Mesenchymal stem cell (in vitro differentiated cells and primary cell): Measurements from ENCODE around the gene ARAP2.

Experiments used
- DNase-seq: peaks from one replicate; pipeline ENCODE4 v3.0.0-alpha.2; 2013
- H2AFZ ChIP-seq: one replicate; pipeline ENCODE4 v1.6.1; 2013; ENCODE audit warnings: low read depth, mild to moderate bottlenecking, control low read depth, inconsistent platforms, low read length, moderate library complexity
- H2AK5ac ChIP-seq: 2 replicates; pipeline ENCODE4 v1.6.1; 2013; ENCODE audit warnings: low read length, moderate library complexity, mild to moderate bottlenecking, inconsistent platforms; ENCODE audit not compliant: severe bottlenecking
- H2BK120ac ChIP-seq: one replicate; pipeline ENCODE4 v1.6.1; 2013; ENCODE audit warnings: low read depth, mild to moderate bottlenecking, inconsistent platforms, low read length, moderate library complexity
- H2BK12ac ChIP-seq, 2 experiments: one replicate each; pipeline ENCODE4 v1.6.1; 2013; ENCODE audit warnings: inconsistent platforms in 2 of 2, low read length in 2 of 2, mild to moderate bottlenecking in 2 of 2, moderate library complexity in 2 of 2, control low read depth in 1 of 2
- H2BK15ac ChIP-seq: one replicate; pipeline ENCODE4 v1.6.1; 2013; ENCODE audit warnings: mild to moderate bottlenecking, low read depth, inconsistent platforms; ENCODE audit not compliant: poor library complexity, severe bottlenecking
- H2BK5ac ChIP-seq: 2 replicates; pipeline ENCODE4 v1.6.1; 2013; ENCODE audit warnings: low read depth, mild to moderate bottlenecking, low read length, control low read depth, inconsistent platforms; ENCODE audit not compliant: poor library complexity, severe bottlenecking
- H3K14ac ChIP-seq, 2 experiments: one replicate each; pipeline ENCODE4 v1.6.1; 2013; ENCODE audit warnings: inconsistent platforms in 2 of 2, low read length in 2 of 2, control low read depth in 1 of 2, mild to moderate bottlenecking in 1 of 2, moderate library complexity in 1 of 2
- H3K18ac ChIP-seq, 2 experiments: one replicate each; pipeline ENCODE4 v1.6.1; 2013; ENCODE audit warnings: inconsistent platforms in 2 of 2, low read length in 2 of 2, control low read depth in 1 of 2, low read depth in 1 of 2, mild to moderate bottlenecking in 1 of 2
- H3K23ac ChIP-seq, 2 experiments: one replicate each; pipeline ENCODE4 v1.6.1; 2013; ENCODE audit warnings: inconsistent platforms in 2 of 2, low read length in 2 of 2, mild to moderate bottlenecking in 2 of 2, moderate library complexity in 2 of 2, control low read depth in 1 of 2
- H3K27ac ChIP-seq: 2 replicates; pipeline ENCODE4 v1.5.1; 2013; ENCODE audit warnings: mild to moderate bottlenecking, moderate library complexity, low read length, control low read depth, inconsistent platforms; ENCODE audit not compliant: poor library complexity, severe bottlenecking
- H3K27me3 ChIP-seq, 2 experiments: 2 replicates each; pipeline versions ENCODE4 v1.6.1 to v1.7.0; 2013; ENCODE audit warnings: low read length in 2 of 2, mild to moderate bottlenecking in 2 of 2, moderate library complexity in 2 of 2, control low read depth in 1 of 2, inconsistent platforms in 1 of 2; ENCODE audit not compliant: control insufficient read depth in 1 of 2, insufficient read depth in 1 of 2
- H3K36me3 ChIP-seq, 2 experiments: 2 replicates each; pipeline versions ENCODE4 v1.6.1 to v1.7.0; 2013; ENCODE audit warnings: low read length in 2 of 2, control low read depth in 1 of 2, inconsistent platforms in 1 of 2, low read depth in 1 of 2, mild to moderate bottlenecking in 1 of 2; ENCODE audit not compliant: insufficient read depth in 2 of 2, control insufficient read depth in 1 of 2
- H3K4ac ChIP-seq, 2 experiments: one replicate each; pipeline ENCODE4 v1.6.1; 2013; ENCODE audit warnings: inconsistent platforms in 2 of 2, low read length in 2 of 2, mild to moderate bottlenecking in 2 of 2, moderate library complexity in 2 of 2, control low read depth in 1 of 2, low read depth in 1 of 2
- H3K4me1 ChIP-seq: 2 replicates; pipeline ENCODE4 v1.6.1; 2013; ENCODE audit warnings: low read depth, low read length, control low read depth; ENCODE audit not compliant: control insufficient read depth, insufficient read depth
- H3K4me2 ChIP-seq: 2 replicates; pipeline ENCODE4 v1.6.1; 2013; ENCODE audit warnings: low read length, mild to moderate bottlenecking, inconsistent platforms; ENCODE audit not compliant: poor library complexity, severe bottlenecking
- H3K4me3 ChIP-seq, 2 experiments: 2 replicates each; pipeline versions ENCODE4 v1.5.1 to v1.7.0; 2013; ENCODE audit warnings: low read length in 2 of 2, mild to moderate bottlenecking in 2 of 2, control low read depth in 1 of 2, low read depth in 1 of 2; ENCODE audit not compliant: insufficient read depth in 1 of 2
- H3K79me1 ChIP-seq: replicated peaks from 2 replicates; pipeline ENCODE4 v1.6.1; 2013; ENCODE audit warnings: mild to moderate bottlenecking, control low read depth, low read length, inconsistent platforms; ENCODE audit not compliant: poor library complexity, severe bottlenecking
- H3K9ac ChIP-seq: 2 replicates; pipeline ENCODE4 v1.7.0; 2013; ENCODE audit warnings: mild to moderate bottlenecking, low read length, moderate library complexity
- H3K9me3 ChIP-seq: 2 replicates; pipeline ENCODE4 v1.7.0; 2013; ENCODE audit warnings: mild to moderate bottlenecking, low read length; ENCODE audit not compliant: control insufficient read depth
- H4K8ac ChIP-seq: one replicate; pipeline ENCODE4 v1.6.1; 2013; ENCODE audit warnings: inconsistent platforms, mild to moderate bottlenecking, low read length, moderate library complexity
- H4K91ac ChIP-seq: one replicate; pipeline ENCODE4 v1.6.1; 2013; ENCODE audit warnings: mild to moderate bottlenecking, low read length, inconsistent platforms
- WGBS: methylation state at CpG from one replicate; pipeline ENCODE4 v1.1.7; 2013; ENCODE audit warnings: mixed read lengths; 5-methylcytosine and 5-hydroxymethylcytosine counted together

The ARAP2 gene

GRCh38 chr4:36288731-36289426 lies 44.6 kb upstream of the ARAP2 start:
- Histone ChIP-seq H2BK15ac (no peak overlapping the region), H3K4ac (no peak overlapping the region), H3K23ac (no peak overlapping the region), H4K91ac (no peak overlapping the region), H2BK120ac (no peak overlapping the region), H4K8ac (no peak overlapping the region), H2BK5ac (no peak overlapping the region), H2AK5ac (no peak overlapping the region), H3K27ac (no peak overlapping the region), H3K36me3 (no peaks in the 10 kb centered on the region), H3K27me3 (no peaks in the 10 kb centered on the region), H3K9ac (no peak overlapping the region), H3K79me1 (no peaks in the 10 kb centered on the region), H2AFZ (no peak overlapping the region), H3K9me3 (no peaks in the 10 kb centered on the region), H3K18ac (no peak overlapping the region), H3K4me3 (no peak overlapping the region), H3K4me2 (no peak overlapping the region), H3K14ac (no peak overlapping the region), H3K4me1 (no peaks in the 10 kb centered on the region), H2BK12ac (no peak overlapping the region)
- 100% methylated on average over 1 of the region's 2 CpGs for WGBS
- DNase-seq = no peak

- H3K36me3 ChIP-seq = no peaks in the 10 kb centered on the region
- H3K4me1 ChIP-seq = no peaks in the 10 kb centered on the region
- H3K23ac ChIP-seq = no peak overlapping the region
- no peak overlapping the region for H3K4me2 ChIP-seq
- H3K9ac ChIP-seq = no peak overlapping the region
- H2BK120ac ChIP-seq = no peak overlapping the region
- no peak overlapping the region for H2AFZ ChIP-seq
- H2BK12ac ChIP-seq = no peak overlapping the region
- H3K18ac ChIP-seq = no peak overlapping the region
- no peak overlapping the region for H2AK5ac ChIP-seq
- no peak overlapping the region for H3K4me3 ChIP-seq
- H2BK5ac ChIP-seq = no peak overlapping the region
- H2BK15ac ChIP-seq = no peak overlapping the region
- H3K27me3 ChIP-seq = no peaks in the 10 kb centered on the region
- no peak overlapping the region for H3K4ac ChIP-seq
- H4K91ac ChIP-seq = no peak overlapping the region
- H4K8ac ChIP-seq = no peak overlapping the region
- no peaks in the 10 kb centered on the region for H3K79me1 ChIP-seq
- DNase-seq = no peak
- no peaks in the 10 kb centered on the region for H3K9me3 ChIP-seq
- WGBS = 98% methylated on average over 2 of the region's 4 CpGs
- H3K27ac ChIP-seq = no peak overlapping the region
- no peak overlapping the region for H3K14ac ChIP-seq
Observed at GRCh38 chr4:36286481-36286871, 42.2 kb upstream of the ARAP2 start.

- Histone ChIP-seq H3K4me3 (no peak overlapping the region), H3K27me3 (no peaks in the 10 kb centered on the region), H3K9ac (no peak overlapping the region), H3K18ac (no peak overlapping the region), H4K8ac (no peak overlapping the region), H3K23ac (no peak overlapping the region), H3K4ac (no peak overlapping the region), H2BK120ac (no peak overlapping the region), H3K27ac (no peak overlapping the region), H3K4me2 (no peak overlapping the region), H3K4me1 (no peaks in the 10 kb centered on the region), H3K9me3 (no peaks in the 10 kb centered on the region), H2AFZ (no peak overlapping the region), H3K14ac (no peak overlapping the region), H2BK15ac (no peak overlapping the region), H2BK5ac (no peak overlapping the region), H4K91ac (no peak overlapping the region), H2AK5ac (no peak overlapping the region), H2BK12ac (no peak overlapping the region), H3K36me3 (no peaks in the 10 kb centered on the region), H3K79me1 (no peaks in the 10 kb centered on the region)
- WGBS = 71% methylated on average over 6 of the region's 6 CpGs
- no peak for DNase-seq
Observed at GRCh38 chr4:36285784-36286480, 41.6 kb upstream of the ARAP2 start.

DNA sequence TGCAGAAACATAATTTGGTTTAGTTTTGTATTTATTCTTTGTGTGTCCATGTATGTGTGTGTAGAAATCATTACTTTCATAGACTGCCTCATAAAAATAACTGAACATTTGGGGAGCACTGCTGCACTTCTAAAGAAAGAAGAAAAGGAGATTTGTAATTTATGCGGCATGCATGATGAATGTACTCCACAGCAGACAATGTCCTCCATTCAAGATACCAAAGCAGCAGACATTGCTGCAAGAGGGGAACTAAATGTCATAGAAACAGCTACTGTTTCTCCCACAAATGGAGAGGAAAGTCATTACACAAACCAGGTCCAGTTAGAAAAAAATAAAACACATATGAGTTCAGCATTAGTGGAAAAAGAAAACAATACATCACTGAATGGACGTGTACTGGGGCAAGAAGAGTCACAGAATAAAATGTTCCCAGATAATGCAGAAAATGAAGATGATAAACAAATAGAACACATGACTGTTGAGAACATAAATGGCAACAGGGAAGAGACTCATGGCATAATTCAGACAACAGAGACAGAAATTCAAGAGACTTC lies 39.7 kb upstream of the ARAP2 start:
- no peak overlapping the region for H3K14ac ChIP-seq
- H3K23ac ChIP-seq = no peak overlapping the region
- H3K27me3 ChIP-seq = no peaks in the 10 kb centered on the region
- H2AK5ac ChIP-seq = no peak overlapping the region
- H3K4me2 ChIP-seq = no peak overlapping the region
- no peaks in the 10 kb centered on the region for H3K36me3 ChIP-seq
- H3K9me3 ChIP-seq = no peaks in the 10 kb centered on the region
- WGBS = 94% methylated on average over 2 of the region's 2 CpGs
- no peaks in the 10 kb centered on the region for H3K4me1 ChIP-seq
- no peak overlapping the region for H2BK12ac ChIP-seq
- H3K18ac ChIP-seq = no peak overlapping the region
- H4K8ac ChIP-seq = no peak overlapping the region
- H3K9ac ChIP-seq = no peak overlapping the region
- no peak overlapping the region for H2AFZ ChIP-seq
- no peak overlapping the region for H2BK120ac ChIP-seq
- DNase-seq = no peak
- H2BK5ac ChIP-seq = no peak overlapping the region
- no peak overlapping the region for H3K4ac ChIP-seq
- no peak overlapping the region for H4K91ac ChIP-seq
- no peak overlapping the region for H3K4me3 ChIP-seq
- no peak overlapping the region for H3K27ac ChIP-seq
- H3K79me1 ChIP-seq = no peaks in the 10 kb centered on the region
- H2BK15ac ChIP-seq = no peak overlapping the region
